ENCODE data around the gene C4orf50.

C4orf50 gene

DNA sequence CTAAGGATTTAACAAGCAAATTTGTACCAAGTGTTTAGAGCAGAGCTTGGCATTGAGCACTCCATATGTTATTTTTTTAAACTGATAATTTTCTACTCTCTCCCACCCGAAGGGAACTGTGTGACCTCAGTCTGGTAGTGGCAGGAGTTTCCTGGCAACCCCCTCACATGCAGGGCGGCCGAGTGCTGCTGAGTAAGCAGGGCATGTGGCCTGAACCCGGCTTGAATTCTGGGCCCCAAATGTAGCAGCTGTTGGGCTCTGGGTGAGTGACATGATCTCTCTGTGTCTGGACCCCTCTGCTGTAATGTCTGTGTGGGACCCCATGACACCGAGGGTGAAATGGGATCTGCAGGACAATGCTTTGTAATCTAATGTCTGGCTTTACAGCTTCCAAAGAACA is 13.6 kb upstream of the C4orf50 start:
- H3K36me3 ChIP-seq (ENCODE audit: insufficient read depth, low read length), result no peaks in the 10 kb centered on the region
- no peaks in the 10 kb centered on the region for H3K27me3 ChIP-seq (ENCODE audit: insufficient read depth, low read length, poor library complexity, severe bottlenecking)
- no peak overlapping the region for H3K4me3 ChIP-seq (ENCODE audit: low read length, poor library complexity, severe bottlenecking)
- H4K20me1 ChIP-seq (ENCODE audit: insufficient read depth, low read length, poor library complexity, severe bottlenecking), result no peaks in the 10 kb centered on the region
- TF ChIP-seq, protein P1, sequence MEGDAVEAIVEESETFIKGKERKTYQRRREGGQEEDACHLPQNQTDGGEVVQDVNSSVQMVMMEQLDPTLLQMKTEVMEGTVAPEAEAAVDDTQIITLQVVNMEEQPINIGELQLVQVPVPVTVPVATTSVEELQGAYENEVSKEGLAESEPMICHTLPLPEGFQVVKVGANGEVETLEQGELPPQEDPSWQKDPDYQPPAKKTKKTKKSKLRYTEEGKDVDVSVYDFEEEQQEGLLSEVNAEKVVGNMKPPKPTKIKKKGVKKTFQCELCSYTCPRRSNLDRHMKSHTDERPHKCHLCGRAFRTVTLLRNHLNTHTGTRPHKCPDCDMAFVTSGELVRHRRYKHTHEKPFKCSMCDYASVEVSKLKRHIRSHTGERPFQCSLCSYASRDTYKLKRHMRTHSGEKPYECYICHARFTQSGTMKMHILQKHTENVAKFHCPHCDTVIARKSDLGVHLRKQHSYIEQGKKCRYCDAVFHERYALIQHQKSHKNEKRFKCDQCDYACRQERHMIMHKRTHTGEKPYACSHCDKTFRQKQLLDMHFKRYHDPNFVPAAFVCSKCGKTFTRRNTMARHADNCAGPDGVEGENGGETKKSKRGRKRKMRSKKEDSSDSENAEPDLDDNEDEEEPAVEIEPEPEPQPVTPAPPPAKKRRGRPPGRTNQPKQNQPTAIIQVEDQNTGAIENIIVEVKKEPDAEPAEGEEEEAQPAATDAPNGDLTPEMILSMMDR (conservative IDR thresholded peaks at IDR 0.05; ENCODE audit: low read length), result no peak
- TF ChIP-seq EZH2phosphoT487 (IDR thresholded peaks at IDR 0.05; ENCODE audit: borderline replicate concordance), result no peak
- H3K9me3 ChIP-seq (ENCODE audit: insufficient read depth, low read depth, low read length), result no peaks in the 10 kb centered on the region; the same call in 1 of the 2 replicates
- no peak overlapping the region for H2AFZ ChIP-seq (ENCODE audit: low read length)
- H3K4me1 ChIP-seq (ENCODE audit: insufficient read depth, low read length, poor library complexity, severe bottlenecking), result no peaks in the 10 kb centered on the region
- H3F3A ChIP-seq (ENCODE audit: low read depth), result no peaks in the 10 kb centered on the region
- H3K9me2 ChIP-seq (replicated peaks; ENCODE audit: low read depth, low read length), result no peaks in the 10 kb centered on the region
- H3K4me2 ChIP-seq (ENCODE audit: low read depth, low read length, poor library complexity, severe bottlenecking), result no peak overlapping the region
- H3K9ac ChIP-seq (ENCODE audit: low read depth, low read length, poor library complexity, severe bottlenecking), result no peak overlapping the region
- no peaks in the 10 kb centered on the region for H3K79me2 ChIP-seq (ENCODE audit: insufficient read depth, low read length)

DNA sequence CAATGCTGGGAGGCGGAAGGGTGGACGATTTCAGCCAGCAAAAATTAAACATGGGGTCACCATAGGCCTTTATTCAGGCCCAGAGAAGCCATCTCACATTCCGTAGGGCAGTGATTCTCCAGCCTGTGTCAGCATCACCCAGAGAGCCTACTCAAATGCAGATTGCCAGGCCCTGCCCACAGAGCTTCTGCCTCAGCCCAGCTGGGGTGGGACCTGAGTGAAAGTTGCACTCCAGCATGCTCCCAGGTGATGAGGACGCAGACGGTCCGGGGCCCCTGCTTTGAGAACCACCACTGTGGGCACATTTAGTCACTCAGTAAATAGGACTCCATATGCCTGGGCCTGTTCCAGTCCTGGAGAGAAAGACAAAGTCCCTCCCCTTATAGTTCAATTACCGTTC is 12.4 kb upstream of the C4orf50 start:
- no peak overlapping the region for H3K9ac ChIP-seq (ENCODE audit: low read depth, low read length, poor library complexity, severe bottlenecking)
- no peaks in the 10 kb centered on the region for H3K27me3 ChIP-seq (ENCODE audit: insufficient read depth, low read length, poor library complexity, severe bottlenecking)
- H4K20me1 ChIP-seq (ENCODE audit: insufficient read depth, low read length, poor library complexity, severe bottlenecking), result no peaks in the 10 kb centered on the region
- no peak for TF ChIP-seq EZH2phosphoT487 (IDR thresholded peaks at IDR 0.05; ENCODE audit: borderline replicate concordance)
- TF ChIP-seq, protein P1 (conservative IDR thresholded peaks at IDR 0.05; ENCODE audit: low read length), result no peak
- no peak overlapping the region for H3K4me2 ChIP-seq (ENCODE audit: low read depth, low read length, poor library complexity, severe bottlenecking)
- no peaks in the 10 kb centered on the region for H3K4me1 ChIP-seq (ENCODE audit: insufficient read depth, low read length, poor library complexity, severe bottlenecking)
- H3K4me3 ChIP-seq (ENCODE audit: low read length, poor library complexity, severe bottlenecking), result no peak overlapping the region
- H3F3A ChIP-seq (ENCODE audit: low read depth), result no peaks in the 10 kb centered on the region
- no peaks in the 10 kb centered on the region for H3K9me2 ChIP-seq (replicated peaks; ENCODE audit: low read depth, low read length)
- no peak overlapping the region for H2AFZ ChIP-seq (ENCODE audit: low read length)
- H3K36me3 ChIP-seq (ENCODE audit: insufficient read depth, low read length), result no peaks in the 10 kb centered on the region
- H3K79me2 ChIP-seq (ENCODE audit: insufficient read depth, low read length), result no peaks in the 10 kb centered on the region
- no peaks in the 10 kb centered on the region for H3K9me3 ChIP-seq (ENCODE audit: insufficient read depth, low read depth, low read length)

DNA sequence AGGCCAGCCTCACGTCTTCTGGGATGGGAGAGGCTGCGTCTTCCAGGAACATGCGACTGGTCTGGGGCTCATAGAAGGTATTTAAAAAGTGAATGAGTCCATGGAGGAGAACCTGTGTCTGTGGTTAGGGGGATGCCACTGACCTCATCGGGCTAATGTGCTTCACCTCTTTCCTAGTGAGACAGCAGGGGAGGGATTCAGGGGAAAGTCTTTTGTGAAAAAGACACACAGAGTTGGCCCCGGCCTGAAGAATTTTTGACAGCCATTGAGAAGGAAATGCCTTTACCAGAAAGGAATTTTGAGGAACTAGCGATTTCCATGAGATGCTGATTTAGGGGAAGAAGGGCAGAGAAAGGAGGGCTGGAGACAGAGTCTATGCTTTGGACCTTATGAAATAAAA is 11.0 kb upstream of the C4orf50 start:
- Histone ChIP-seq H4K20me1 (ENCODE audit: insufficient read depth, low read length, poor library complexity, severe bottlenecking) (no peaks in the 10 kb centered on the region), H3K4me3 (ENCODE audit: low read length, poor library complexity, severe bottlenecking) (no peak overlapping the region), H3K9ac (ENCODE audit: low read depth, low read length, poor library complexity, severe bottlenecking) (no peak overlapping the region), H3K27me3 (ENCODE audit: insufficient read depth, low read length, poor library complexity, severe bottlenecking) (no peaks in the 10 kb centered on the region), H3K9me2 (replicated peaks; ENCODE audit: low read depth, low read length) (no peaks in the 10 kb centered on the region), H3K4me1 (ENCODE audit: insufficient read depth, low read length, poor library complexity, severe bottlenecking) (no peaks in the 10 kb centered on the region), H2AFZ (ENCODE audit: low read length) (no peak overlapping the region), H3K4me2 (ENCODE audit: low read depth, low read length, poor library complexity, severe bottlenecking) (no peak overlapping the region), H3F3A (ENCODE audit: low read depth) (no peaks in the 10 kb centered on the region), H3K79me2 (ENCODE audit: insufficient read depth, low read length) (no peaks in the 10 kb centered on the region), H3K36me3 (ENCODE audit: insufficient read depth, low read length) (no peaks in the 10 kb centered on the region), H3K9me3 (ENCODE audit: insufficient read depth, low read depth, low read length) (no peaks in the 10 kb centered on the region)
- TF ChIP-seq, protein P1 (conservative IDR thresholded peaks at IDR 0.05; ENCODE audit: low read length), result no peak
- no peak for TF ChIP-seq EZH2phosphoT487 (IDR thresholded peaks at IDR 0.05; ENCODE audit: borderline replicate concordance)

All from Loucy (cell line).